Skin epidermis (tissue), 12 donors: ENCODE results near the gene DLGAP1.

ENCODE experiments used
- H3K27ac ChIP-seq, 21 experiments: fragments of 200-600 bp; sonication (generic) in 11 of 21; one replicate each; pipeline ENCODE4 v1.5.0; 2020; ENCODE audit warnings: mild to moderate bottlenecking in 3 of 21, inconsistent platforms in 2 of 21, moderate library complexity in 2 of 21
- H3K4me3 ChIP-seq, 7 experiments: fragments of 200-600 bp; sonication (generic) in 2 of 7; one replicate each; pipeline ENCODE4 v1.5.0; 2020; ENCODE audit warnings: inconsistent platforms in 2 of 7, mild to moderate bottlenecking in 2 of 7, moderate library complexity in 1 of 7

DLGAP1 gene

GRCh38 chr18:3468066-3468705, 986.9 kb downstream of the DLGAP1 start:
- no peak overlapping the region for H3K27ac ChIP-seq
- no peak overlapping the region for H3K4me3 ChIP-seq

- H3K27ac ChIP-seq, result peak overlapping the region in 13 of 21 experiments; percentile 2 to 63 (median 41)
- H3K4me3 ChIP-seq, result no peak overlapping the region
Measured at GRCh38 chr18:3466872-3467271, 988.2 kb downstream of the DLGAP1 start.

- H3K27ac ChIP-seq, result peak overlapping the region in 11 of 21 experiments; percentile 24 to 63 (median 49)
- no peak overlapping the region for H3K4me3 ChIP-seq
Measured at GRCh38 chr18:3466045-3466444, 989.1 kb downstream of the DLGAP1 start.

DNA sequence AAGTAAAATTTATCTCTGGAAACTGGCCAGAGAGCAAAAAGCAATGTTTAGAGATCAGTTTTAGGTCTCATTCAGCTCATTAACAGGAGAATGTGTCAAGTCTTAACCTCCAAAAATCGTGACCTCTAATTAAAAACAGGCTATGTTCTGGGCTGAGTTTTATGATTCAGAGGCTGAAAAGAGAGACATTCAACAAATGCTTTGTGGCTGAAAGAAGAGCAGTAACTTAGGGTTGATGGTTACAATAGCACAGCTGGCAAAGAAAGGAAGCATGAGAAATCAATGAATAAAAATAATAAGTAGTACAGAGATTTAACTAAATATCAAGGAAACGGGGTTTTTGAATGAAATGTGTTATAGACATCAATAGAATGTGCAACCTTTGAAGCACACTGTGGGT, 992.1 kb downstream of the DLGAP1 start:
- no peak overlapping the region for H3K4me3 ChIP-seq
- peak overlapping the region in 2 of 21 experiments; percentile 5 to 6 for H3K27ac ChIP-seq

- no peak overlapping the region for H3K4me3 ChIP-seq
- no peak overlapping the region for H3K27ac ChIP-seq
Measured at GRCh38 chr18:3461704-3462103, 993.4 kb downstream of the DLGAP1 start.

GRCh38 chr18:3460823-3461398, 994.2 kb downstream of the DLGAP1 start:
- H3K27ac ChIP-seq, result no peak overlapping the region
- H3K4me3 ChIP-seq, result no peak overlapping the region

DNA sequence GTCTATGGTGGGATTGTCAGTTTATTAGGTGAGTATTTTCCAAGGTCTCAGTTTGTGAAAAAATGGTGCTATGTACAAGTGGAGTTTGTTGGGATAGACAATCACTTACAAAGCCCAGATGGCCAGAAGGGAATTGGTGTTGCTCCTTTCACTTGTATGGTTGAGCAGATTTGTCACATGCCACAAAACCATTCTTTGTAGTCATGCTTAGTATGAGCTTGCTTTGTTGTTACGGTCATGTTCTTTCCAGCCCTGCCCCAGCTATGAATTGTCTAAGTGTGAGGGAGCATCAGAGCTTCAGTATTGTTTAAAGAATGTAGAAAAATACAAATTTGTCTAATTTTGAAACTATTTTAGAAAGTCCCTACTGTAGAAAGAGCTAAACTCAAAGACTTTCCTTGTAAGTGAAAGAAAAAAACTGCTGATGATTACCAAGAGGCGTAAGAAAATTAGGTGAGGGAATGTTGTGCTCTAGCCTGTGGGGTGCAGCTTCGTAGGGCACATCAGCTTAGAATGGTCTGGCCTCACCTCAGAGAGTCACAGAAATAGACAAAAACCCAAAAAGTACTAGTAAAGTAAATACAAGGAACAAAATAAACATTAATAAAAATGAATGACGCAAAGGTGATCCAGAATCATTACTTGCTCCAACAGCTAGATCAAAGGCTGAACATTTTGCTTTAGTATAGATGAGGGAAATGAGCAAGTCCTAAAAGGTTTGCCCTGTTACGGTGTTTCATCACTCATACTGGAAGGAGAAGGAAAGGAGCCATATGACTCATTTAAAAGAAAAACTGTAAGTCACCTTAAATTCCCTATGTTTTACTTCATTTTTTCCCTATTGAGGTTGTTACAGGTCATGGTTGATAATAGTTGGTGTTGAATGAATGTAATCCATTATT, 995.9 kb downstream of the DLGAP1 start:
- H3K27ac ChIP-seq, result peak overlapping the region in 17 of 21 experiments; percentile 2 to 68 (median 29)
- H3K4me3 ChIP-seq, result no peak overlapping the region

DNA sequence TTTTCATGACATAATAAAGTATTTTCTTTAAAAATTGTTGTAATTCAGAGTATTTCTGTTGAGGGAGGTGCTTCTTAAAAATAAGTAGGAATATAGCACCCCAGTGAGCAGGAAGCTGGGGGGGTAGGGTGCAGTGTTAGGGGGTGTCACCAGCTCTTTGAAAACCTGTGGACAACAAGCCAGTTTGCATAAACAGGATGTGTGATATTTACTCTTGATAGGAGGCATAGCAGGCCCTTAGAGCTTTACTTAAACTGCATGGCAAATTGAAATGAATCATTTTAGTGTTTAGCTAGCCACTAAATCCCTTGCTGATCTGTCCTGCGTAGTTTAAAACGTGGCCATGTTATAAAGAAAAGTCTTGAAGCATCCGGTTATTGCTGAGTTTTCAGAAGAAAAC, 996.7 kb downstream of the DLGAP1 start:
- Histone ChIP-seq H3K27ac (peak overlapping the region in 12 of 21 experiments; percentile 2 to 68 (median 36)), H3K4me3 (no peak overlapping the region)

DNA sequence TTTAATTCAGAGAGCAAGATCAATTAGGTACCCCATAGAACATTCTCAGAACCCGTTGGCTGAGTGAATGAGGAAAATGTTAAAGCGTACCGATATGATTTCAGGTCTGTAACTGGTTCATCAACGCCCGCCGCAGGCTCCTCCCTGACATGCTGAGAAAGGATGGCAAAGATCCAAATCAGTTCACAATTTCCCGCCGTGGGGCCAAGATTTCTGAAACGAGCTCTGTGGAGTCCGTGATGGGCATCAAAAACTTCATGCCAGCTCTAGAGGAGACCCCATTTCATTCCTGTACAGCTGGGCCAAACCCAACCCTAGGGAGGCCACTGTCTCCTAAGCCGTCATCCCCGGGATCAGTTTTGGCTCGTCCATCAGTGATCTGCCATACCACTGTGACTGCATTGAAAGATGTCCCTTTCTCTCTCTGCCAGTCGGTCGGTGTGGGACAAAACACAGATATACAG, 997.8 kb downstream of the DLGAP1 start:
- H3K4me3 ChIP-seq, result no peak overlapping the region
- H3K27ac ChIP-seq, result peak overlapping the region in 4 of 21 experiments; percentile 4 to 64 (median 40)

GRCh38 chr18:3456686-3457069, 998.4 kb downstream of the DLGAP1 start:
- Histone ChIP-seq H3K27ac (peak overlapping the region in 6 of 21 experiments; percentile 11 to 51 (median 34)), H3K4me3 (no peak overlapping the region)

GRCh38 chr18:3455907-3456685, 999.0 kb downstream of the DLGAP1 start:
- H3K27ac ChIP-seq, result peak overlapping the region in 10 of 21 experiments; percentile 11 to 100 (median 74)

GRCh38 chr18:3455090-3455635, 999.9 kb downstream of the DLGAP1 start:
- Histone ChIP-seq H3K4me3 (peak overlapping the region in 3 of 7 experiments; percentile 11 to 80 (median 76)), H3K27ac (peak overlapping the region in 16 of 21 experiments; percentile 2 to 100 (median 99))

More at GRCh38 chr18:3455907-3456685, 999.0 kb downstream of the DLGAP1 start:
- no peak overlapping the region for H3K4me3 ChIP-seq

DNA sequence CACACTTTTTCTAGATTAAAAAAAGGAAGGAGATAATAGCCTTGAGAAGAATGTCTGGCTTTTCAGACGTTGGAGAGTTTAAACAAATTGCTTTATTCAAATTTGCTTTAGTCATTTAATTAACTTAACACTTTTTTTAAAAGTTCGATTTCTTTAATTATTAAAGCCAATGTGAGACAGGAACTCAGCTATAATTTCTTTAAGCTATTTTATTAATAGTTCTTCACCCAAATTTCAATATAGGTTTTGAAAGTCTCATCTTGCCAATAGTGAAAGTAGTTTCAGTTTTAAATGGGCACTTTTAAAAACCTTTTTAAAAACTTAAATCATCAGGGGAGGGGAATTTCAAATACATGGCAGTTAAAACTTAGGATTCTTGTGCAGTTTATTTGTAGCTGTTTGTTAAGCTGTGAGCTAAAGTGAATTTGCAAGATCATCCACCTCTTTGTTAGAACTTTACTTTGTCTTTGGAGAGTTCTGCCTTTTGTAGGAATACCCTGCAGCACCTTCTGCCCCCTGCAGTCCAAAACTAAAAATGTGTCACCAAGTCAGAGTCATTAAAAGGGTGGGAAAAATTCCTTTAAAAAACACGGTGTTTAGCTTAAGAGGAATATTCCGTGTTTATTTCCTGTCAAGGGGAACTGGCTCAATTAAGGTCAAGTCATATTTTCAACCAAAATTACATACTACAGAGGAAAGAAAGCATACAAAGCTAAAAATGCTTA, 1000.6 kb downstream of the DLGAP1 start:
- Histone ChIP-seq H3K4me3 (peak overlapping the region in 5 of 7 experiments; percentile 11 to 87 (median 80)), H3K27ac (peak overlapping the region in 20 of 21 experiments; percentile 19 to 100 (median 99))

- Histone ChIP-seq H3K4me3 (peak overlapping the region; percentile 60 to 87 (median 80)), H3K27ac (peak overlapping the region; percentile 54 to 100 (median 99))
Measured at GRCh38 chr18:3453540-3454364, 1001.4 kb downstream of the DLGAP1 start.

GRCh38 chr18:3452750-3453539, 1002.2 kb downstream of the DLGAP1 start:
- Histone ChIP-seq H3K27ac (peak overlapping the region; percentile 86 to 100 (median 99)), H3K4me3 (peak overlapping the region; percentile 60 to 87 (median 80))

DNA sequence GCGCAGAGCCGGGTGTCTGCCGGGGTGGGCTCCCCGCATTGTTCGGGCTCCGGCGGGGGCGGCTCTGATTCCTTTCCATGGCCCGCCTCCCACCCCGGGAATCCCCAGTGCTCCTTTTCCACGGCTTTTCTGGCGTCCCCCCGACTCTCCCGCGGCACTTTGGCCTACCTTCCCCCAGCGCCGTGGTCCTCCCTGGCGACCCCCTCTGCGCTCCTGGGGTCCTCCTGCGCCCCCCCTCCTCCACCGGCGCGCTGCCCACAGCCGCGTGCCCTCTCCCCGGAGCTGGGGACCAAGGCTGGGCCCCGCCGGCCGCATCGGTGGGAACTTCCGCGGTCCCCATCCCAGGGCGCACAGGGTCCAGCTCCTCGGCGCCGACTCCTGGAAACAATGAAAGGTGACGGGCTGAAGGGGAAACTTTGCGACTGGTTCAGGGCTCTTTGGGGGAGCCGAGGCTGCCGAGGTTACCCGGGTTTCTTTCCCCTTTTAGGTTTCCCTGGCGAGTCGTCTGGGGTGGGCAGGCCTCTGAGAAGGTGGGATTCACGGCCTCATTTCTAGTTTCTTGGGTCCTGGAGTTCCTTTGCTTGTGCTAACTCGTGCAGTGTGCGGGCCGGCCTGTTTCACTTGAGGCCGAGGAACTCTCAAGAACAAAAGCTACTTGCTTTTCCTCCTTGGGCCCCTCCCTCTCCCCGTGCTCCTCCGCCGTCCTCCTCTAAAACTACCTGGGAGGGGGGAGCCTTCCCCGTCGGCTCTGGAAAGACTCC, 1002.9 kb downstream of the DLGAP1 start:
- Histone ChIP-seq H3K4me3 (peak overlapping the region; percentile 60 to 87 (median 80)), H3K27ac (peak overlapping the region; percentile 86 to 100 (median 99))
